HG02763 (cell line): Measurements from ENCODE around the gene SUSD1.
"Not testable (repeated sequence)": the region's sequence is repeated elsewhere in the genome, so short reads cannot be mapped to it uniquely, and the experiment has no call there.

Source experiments
- ATAC-seq: cut with Tn5 transposase; IDR thresholded peaks from one replicate; pipeline ENCODE4 v1.9.1; 2021; ENCODE audit warnings: mild to moderate bottlenecking, moderate library complexity; ENCODE audit not compliant: unreplicated experiment

SUSD1 gene

DNA sequence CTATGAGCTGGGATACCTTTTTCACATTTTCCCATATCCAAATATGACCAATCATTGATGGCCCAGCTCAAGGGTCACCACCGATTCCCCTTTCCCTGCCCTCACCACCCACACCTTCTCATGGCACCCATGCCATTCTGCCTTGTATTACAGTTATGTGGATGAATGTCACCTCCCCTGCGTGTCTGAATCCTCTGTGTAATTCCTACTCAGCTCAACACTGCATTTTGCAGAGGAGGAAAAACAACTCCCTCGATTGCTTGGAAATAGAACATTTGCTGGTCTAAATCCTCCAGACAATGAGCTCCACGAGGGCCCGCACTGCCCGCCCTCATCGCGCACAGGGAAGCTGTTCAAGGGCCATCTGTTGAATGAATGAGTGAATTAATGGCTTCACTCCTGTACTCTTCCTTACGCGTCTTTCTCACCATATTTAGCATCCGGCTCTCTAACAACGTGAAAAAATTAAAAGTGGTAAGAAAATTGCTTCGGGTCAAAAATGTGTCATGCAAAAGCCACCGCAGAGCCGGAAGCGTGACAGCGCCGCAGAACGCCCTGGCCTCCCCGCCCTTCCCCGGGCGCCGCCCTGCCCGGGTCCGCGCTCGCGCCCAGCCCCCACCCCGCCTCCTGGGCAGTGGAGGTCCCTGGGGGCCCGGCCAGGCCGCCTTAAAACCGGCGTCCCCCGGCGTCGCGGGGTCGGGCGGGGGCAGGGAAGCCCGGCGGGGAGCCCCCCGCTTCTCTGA, 704 bp downstream of the SUSD1 start:
- peak; percentile 77 for ATAC-seq

DNA sequence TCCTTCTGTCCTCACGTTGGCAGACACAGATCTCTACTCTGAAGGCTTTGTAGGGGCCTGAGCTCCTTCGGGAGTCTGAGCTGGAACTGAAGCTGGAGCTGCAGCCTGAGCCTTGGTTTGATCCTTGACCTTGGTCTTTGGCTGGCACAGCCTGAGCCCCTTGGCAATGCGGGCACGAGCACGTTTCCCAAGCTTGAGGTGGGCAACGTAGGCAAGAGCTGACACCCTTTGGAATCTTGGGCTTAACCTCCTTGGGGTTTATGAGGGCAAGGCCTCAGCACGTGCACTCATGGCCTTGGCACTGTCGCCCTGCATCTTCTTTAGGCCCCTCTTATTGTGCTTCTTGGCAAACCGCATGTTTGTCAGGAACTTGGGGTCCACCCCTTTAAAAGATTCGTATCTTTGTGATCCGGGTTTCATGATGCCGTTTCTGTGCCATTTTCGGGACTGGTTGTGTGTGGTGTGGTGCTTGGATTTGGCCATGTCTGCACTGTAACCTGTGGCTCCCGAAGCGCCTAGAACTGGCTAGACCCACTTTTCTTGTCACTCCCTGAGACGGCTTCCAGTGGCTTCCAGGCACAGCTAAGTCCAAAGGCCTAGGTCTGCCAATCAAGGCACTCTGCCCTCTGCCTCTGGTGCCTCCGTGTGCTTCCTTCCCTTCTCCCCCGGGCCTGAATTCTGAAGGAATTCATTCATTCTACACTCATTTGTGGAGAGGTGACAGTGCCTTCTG, 1.4 kb downstream of the SUSD1 start:
- no peak for ATAC-seq

DNA sequence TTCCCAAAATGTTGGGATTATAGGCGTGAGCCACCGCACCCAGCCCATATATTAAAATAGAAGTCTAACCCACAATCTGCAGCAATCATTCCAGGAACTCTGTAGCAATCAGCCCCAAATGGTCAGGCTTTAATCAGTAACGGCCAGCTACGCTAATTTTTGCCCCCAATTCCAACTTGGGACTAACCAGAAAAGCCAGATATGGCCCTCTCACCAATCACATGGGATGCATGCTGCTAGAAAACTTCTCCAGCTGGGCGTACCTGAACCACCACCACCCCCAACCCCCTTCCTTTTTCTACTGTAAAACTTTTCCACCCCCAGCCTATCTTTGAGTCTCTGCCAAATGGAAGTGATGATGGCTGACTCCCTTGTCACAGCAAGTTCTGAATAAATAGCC, 4.1 kb downstream of the SUSD1 start:
- no peak for ATAC-seq

DNA sequence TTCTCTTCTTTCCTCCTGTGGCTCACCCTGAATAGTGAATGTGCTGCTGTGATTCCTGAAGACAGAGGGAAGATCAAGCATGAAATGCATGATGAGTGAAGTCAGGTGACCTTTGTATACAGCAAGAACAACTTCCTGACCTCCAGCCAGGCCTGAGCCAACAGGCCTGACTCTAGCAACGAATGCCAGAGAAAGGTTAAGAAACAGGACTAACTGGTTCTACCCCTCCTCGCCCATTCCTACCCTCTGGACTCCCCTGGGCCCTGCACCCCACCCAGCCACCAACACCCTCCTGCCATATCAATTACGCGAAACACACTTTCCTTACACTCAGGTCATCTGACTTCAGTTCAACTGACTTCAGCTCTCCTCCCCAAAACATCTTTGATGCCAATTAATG, 4.9 kb downstream of the SUSD1 start:
- no peak for ATAC-seq

DNA sequence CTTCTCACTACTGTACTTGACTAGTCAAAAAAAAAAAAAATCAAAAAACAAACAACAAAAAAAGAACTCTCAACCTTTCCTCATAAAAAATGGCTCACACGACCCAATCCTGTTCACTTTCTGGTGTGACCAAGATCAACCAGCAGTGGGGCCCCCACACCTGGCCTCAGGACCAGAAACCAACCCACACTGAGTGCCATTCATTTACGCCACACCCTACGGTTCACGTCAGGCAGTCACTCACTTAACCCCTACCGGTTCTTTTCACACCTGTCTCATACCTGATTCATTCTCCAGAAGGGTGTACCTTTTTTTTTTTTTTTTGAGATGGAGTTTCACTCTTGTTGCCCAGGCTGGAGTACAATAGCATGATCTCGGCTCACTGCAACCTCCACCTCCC, 5.7 kb downstream of the SUSD1 start:
- ATAC-seq = no peak

DNA sequence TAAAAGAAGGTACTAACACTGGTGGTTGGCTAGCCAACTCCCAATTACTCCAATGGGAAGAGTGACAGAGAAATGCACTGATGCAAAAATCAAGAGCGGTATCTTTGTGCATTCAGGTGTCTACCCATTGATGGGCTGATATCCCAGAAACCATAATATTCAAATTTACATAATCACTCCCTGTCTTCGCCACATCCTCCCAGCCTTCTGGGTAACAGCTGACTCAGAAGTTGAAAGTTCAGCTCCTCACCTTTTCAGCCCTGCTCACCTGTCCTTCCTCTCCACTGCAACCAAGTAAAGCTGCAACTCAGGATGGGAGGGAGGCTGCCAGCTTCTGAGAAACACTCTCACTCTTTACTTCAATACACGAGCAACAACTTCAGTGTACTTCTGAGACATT, 6.9 kb downstream of the SUSD1 start:
- ATAC-seq = no peak

DNA sequence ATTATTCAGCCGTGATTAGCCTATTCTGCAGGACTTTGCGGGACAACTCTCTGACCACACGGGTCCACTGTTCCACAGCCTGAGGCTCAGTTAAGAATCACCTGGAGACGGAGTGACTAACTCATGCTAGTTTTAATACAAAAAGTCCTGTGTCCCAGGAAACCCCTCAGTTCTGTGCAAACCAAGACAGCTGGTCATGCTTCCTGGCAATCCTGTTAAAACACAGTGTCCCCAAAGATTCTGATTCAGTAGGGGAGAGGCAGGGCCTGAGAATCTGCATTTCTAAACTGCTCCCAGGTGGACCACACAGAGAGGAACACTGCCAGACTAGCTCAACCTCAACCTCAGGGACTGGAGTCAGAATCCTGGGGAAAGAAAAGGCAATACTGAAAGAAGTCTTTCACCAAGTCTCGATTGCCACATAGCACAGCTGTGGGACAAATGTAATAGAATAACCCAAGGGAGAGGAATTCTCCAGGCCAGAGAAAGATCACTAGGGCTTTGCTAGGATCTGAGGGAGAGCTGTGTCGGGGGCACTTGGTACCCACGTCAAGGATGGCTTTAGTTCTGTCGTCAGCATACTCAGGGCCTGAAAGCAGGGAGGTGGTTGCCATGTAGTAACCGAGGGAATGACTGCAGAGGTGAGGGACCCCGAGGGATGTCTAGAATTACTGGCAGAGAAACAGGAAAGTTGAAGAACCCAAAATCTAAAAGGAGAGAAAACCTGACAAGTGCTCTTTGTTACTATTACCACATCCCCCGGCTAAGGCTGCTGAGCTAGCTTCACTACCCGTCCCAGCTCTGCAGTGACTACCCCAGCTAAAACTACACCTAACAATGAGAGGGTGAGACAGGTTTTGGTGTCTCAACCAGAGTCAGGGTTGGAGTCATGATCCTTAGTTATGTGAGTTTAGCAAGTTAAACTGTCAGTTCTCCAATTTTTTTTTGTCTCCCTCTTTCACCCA, 8.6 kb downstream of the SUSD1 start:
- ATAC-seq = no peak

- ATAC-seq = no peak
Observed at GRCh38 chr9:112162621-112163413, 12.3 kb downstream of the SUSD1 start.

DNA sequence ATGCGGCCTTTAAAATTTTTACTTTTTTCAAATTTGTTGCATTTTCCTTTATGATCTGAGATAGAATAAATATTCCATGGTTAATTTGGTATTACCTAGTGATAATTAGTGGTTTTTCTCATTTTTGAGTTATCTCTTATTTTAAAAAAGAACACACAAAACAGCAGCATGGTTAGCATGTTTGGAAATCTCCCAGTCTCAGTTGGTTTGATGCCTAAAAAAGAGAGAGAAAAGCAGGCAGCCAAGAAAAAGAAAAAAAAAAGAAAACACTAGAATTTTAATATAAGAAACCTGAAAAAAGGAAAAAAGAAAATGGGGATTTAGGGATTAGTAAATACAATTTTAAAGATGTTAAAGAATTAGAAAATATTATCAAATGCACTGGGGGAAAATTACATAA, 15.3 kb downstream of the SUSD1 start:
- ATAC-seq = no peak

GRCh38 chr9:112158656-112159367, 16.3 kb downstream of the SUSD1 start:
- no peak for ATAC-seq

DNA sequence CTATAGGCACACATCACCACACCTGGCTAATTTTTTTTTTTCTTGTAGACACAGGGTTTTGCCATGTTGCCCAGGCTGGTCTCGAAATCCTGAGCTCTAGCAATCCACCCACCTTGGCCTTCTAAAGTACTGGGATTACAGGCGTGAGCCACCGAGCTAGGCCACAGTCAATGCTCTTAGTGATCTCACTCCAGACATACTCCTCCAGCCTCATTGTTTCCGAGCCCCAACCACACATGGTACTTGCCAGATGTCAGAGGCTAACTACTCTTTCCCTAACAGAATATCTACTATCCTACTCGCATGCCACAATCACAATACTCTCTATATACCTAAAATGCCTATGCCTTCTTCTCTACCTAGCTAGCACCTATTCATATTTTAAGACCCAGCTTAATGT, 17.1 kb downstream of the SUSD1 start:
- ATAC-seq = no peak

- ATAC-seq = no peak
Observed at GRCh38 chr9:112157087-112157486, 18.0 kb downstream of the SUSD1 start.

DNA sequence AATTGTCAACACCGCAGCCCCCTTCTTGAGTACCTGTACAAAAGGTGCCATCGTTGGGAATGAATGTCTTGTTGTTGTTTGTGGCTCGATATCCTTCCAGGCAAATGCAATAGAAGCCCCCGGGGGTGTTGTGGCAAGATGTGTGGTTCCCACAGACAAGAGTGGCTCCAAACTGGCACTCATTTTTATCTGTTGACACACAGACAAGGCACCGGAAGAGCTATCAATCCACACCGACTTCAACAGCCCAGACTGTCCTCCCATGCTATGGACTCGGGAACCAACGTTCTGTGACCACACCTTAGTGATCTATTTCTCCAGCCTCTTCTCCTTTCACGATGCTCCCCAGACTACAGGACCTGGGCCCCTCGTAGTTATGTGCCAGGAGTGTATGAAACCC, 25.9 kb downstream of the SUSD1 start:
- no peak for ATAC-seq

- ATAC-seq = no peak
Observed at GRCh38 chr9:112145886-112146285, 29.2 kb downstream of the SUSD1 start.

- no peak for ATAC-seq
Observed at GRCh38 chr9:112144807-112145206, 30.3 kb downstream of the SUSD1 start.

DNA sequence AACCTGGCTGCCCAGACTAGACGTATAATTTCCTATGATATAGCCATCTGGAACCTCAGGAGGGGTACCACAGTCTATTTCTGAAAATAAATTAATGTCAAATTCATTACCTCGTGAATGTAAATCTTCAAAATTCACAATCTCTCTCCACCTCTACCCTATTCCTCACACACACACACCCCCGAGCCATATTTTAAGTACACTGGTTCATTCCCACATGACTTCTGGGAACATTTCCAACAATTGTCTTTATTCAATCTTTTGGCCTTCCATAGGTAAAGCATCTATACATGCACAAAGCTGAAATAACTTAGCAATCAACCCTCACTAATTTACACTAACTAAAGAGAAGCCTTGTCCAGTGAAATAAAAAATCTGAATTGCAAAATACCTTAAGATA, 32.7 kb downstream of the SUSD1 start:
- no peak for ATAC-seq

DNA sequence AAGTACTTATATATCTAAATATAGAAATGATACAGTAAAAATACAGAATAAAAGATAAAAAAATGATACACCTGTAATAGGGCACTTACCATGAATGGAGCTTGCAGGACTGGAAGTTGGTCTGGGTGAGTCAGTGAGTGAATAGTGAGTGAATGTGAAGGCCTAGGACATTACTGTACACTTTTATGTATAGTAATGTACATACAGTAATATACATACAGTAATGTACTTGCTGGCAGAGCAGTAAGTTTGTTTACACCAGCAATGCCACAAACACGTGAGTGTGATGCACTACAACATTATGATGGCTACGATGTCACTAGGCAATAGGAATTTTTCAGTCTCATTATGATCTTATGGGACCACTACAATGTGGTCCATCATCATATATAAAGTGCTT, 34.2 kb downstream of the SUSD1 start:
- ATAC-seq = peak; percentile 6

DNA sequence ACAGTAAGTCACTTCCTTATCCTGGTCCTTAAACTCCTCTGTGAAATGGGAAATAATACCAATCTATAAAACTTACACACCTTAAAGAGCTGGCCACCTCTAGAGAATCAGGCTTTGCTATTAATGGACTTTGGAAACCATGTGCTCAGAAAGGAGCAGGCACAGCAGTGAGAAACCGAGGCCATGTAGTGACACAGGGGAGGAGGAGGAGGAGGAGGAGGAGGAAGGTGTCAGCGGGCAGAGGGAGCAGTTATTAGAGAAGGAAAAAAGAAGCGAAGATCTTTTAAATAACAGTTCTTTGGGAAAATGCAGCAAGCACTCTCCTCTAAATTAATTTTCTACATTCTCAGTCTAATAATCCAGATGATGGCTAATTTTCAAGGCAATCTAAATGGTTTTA, 38.0 kb downstream of the SUSD1 start:
- ATAC-seq = no peak

DNA sequence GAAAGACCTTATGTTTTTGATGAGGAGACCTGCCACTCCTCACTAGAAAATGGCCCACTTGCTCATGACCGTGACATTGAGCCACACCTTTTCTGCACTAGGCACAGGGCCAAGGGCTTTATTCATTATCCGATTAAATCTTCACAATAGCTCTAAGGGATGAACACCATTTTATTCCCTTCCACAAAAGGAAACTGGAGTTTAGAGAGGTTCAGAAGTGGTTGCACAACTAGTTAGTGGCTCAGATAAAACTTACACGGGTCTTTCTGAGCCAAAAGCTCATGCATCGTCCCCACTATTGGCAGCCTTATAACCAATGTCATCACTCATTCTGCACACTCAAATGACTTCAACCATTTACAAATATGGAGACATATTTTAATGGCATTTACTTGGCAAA, 39.4 kb downstream of the SUSD1 start:
- ATAC-seq = no peak

DNA sequence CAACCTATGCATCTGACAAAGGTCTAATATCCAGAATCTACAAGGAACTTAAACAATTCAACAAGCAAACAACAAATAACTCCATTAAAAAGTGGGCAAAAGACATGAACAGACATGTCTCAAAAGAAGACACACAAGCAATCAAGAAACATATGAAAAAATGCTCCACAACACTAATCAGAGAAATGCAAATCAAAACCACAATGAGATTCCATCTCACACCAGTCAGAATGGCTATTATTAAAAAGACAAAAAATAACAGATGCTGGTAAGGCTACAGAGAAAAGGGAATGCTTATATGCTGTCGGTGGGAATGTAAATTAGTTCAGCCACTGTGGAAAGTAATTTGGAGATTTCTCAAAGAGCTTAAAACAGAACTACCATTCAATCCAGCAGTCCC, 41.3 kb downstream of the SUSD1 start:
- not testable (repeated sequence) for ATAC-seq
